Breast epithelium (tissue), 3 donors: ENCODE data around the gene NFIB.

Experiments
- POLR2AphosphoS5 ChIP-seq, 3 donors: sonication (generic); formaldehyde crosslinking; IDR thresholded peaks; one replicate each; pipeline ENCODE4 v1.6.1; 2017; ENCODE audit warnings: antibody characterized with exemption in 3 of 3
- TF ChIP-seq, protein P1 (sequence below), 3 donors: fragments of 450-650 bp; IDR thresholded peaks; one replicate each; pipeline ENCODE4 v1.5.1; 2016 to 2017; ENCODE audit warnings: antibody characterized with exemption in 3 of 3, mild to moderate bottlenecking in 3 of 3, moderate library complexity in 3 of 3

- TF ChIP-seq, protein P1, sequence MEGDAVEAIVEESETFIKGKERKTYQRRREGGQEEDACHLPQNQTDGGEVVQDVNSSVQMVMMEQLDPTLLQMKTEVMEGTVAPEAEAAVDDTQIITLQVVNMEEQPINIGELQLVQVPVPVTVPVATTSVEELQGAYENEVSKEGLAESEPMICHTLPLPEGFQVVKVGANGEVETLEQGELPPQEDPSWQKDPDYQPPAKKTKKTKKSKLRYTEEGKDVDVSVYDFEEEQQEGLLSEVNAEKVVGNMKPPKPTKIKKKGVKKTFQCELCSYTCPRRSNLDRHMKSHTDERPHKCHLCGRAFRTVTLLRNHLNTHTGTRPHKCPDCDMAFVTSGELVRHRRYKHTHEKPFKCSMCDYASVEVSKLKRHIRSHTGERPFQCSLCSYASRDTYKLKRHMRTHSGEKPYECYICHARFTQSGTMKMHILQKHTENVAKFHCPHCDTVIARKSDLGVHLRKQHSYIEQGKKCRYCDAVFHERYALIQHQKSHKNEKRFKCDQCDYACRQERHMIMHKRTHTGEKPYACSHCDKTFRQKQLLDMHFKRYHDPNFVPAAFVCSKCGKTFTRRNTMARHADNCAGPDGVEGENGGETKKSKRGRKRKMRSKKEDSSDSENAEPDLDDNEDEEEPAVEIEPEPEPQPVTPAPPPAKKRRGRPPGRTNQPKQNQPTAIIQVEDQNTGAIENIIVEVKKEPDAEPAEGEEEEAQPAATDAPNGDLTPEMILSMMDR (IDR thresholded peaks at IDR 0.05) = no peak
- no peak for TF ChIP-seq POLR2AphosphoS5 (IDR thresholded peaks at IDR 0.05)
Observed at GRCh38 chr9:14147738-14148137, 166.2 kb downstream of the NFIB start.
